ENCODE results near the gene TIMM21.

Gene TIMM21

DNA sequence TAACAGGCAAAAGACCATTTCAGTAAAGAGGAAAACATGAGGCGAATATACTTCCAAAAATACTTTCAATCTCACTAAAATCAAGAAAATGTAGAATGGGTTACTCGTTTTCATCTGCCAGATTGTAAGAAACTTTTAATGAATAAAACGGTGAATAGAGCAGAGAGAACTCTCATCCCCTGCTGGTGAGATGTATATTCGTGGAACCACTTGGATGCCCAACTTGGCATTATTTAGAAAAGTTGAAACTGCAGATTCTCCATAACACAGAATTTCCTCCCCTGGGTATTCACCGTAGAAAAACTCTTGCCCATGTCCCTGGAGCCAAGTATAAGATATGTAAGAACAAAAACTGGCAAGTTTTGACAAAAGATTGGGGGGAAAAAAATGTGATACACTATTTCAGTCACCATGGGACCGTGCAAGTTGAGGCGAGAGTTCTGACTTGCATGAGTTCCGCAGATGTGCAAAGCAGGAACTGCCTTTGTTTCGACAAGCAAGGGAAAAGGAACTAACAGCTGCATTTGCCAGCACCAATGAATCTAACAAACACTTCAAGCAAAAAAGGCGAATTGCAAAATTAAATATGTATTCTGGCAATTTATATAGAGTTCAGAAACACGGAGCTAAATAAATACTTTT lies 14.8 kb downstream of the TIMM21 start:
- TF ChIP-seq, protein P1, sequence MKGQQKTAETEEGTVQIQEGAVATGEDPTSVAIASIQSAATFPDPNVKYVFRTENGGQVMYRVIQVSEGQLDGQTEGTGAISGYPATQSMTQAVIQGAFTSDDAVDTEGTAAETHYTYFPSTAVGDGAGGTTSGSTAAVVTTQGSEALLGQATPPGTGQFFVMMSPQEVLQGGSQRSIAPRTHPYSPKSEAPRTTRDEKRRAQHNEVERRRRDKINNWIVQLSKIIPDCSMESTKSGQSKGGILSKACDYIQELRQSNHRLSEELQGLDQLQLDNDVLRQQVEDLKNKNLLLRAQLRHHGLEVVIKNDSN (IDR thresholded peaks at IDR 0.05), result no peak
- TF ChIP-seq YY1 (IDR thresholded peaks at IDR 0.05; ENCODE audit: low read depth) (no peak), EP300 (IDR thresholded peaks at IDR 0.05; ENCODE audit: borderline replicate concordance) (no peak), FOXM1 (IDR thresholded peaks at IDR 0.05; ENCODE audit: borderline replicate concordance, low read depth) (no peak), TAF1 (IDR thresholded peaks at IDR 0.05; ENCODE audit: low read depth) (no peak), NFIC (IDR thresholded peaks at IDR 0.05) (no peak), TEAD4 (IDR thresholded peaks at IDR 0.05) (no peak), TCF12 (IDR thresholded peaks at IDR 0.05; ENCODE audit: low read depth) (no peak), EGR1 (IDR thresholded peaks at IDR 0.05) (no peak), RAD21 (IDR thresholded peaks at IDR 0.05; ENCODE audit: low read depth) (no peak), CEBPB (IDR thresholded peaks at IDR 0.05) (no peak), ZBTB7A (IDR thresholded peaks at IDR 0.05; ENCODE audit: low read depth) (no peak), CREB1 (IDR thresholded peaks at IDR 0.05; ENCODE audit: low read depth) (no peak)
- TF ChIP-seq, protein P2, sequence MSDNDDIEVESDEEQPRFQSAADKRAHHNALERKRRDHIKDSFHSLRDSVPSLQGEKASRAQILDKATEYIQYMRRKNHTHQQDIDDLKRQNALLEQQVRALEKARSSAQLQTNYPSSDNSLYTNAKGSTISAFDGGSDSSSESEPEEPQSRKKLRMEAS (IDR thresholded peaks at IDR 0.05), result no peak
- TF ChIP-seq, protein P3, sequence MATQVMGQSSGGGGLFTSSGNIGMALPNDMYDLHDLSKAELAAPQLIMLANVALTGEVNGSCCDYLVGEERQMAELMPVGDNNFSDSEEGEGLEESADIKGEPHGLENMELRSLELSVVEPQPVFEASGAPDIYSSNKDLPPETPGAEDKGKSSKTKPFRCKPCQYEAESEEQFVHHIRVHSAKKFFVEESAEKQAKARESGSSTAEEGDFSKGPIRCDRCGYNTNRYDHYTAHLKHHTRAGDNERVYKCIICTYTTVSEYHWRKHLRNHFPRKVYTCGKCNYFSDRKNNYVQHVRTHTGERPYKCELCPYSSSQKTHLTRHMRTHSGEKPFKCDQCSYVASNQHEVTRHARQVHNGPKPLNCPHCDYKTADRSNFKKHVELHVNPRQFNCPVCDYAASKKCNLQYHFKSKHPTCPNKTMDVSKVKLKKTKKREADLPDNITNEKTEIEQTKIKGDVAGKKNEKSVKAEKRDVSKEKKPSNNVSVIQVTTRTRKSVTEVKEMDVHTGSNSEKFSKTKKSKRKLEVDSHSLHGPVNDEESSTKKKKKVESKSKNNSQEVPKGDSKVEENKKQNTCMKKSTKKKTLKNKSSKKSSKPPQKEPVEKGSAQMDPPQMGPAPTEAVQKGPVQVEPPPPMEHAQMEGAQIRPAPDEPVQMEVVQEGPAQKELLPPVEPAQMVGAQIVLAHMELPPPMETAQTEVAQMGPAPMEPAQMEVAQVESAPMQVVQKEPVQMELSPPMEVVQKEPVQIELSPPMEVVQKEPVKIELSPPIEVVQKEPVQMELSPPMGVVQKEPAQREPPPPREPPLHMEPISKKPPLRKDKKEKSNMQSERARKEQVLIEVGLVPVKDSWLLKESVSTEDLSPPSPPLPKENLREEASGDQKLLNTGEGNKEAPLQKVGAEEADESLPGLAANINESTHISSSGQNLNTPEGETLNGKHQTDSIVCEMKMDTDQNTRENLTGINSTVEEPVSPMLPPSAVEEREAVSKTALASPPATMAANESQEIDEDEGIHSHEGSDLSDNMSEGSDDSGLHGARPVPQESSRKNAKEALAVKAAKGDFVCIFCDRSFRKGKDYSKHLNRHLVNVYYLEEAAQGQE (IDR thresholded peaks at IDR 0.05; ENCODE audit: low read depth), result no peak

DNA sequence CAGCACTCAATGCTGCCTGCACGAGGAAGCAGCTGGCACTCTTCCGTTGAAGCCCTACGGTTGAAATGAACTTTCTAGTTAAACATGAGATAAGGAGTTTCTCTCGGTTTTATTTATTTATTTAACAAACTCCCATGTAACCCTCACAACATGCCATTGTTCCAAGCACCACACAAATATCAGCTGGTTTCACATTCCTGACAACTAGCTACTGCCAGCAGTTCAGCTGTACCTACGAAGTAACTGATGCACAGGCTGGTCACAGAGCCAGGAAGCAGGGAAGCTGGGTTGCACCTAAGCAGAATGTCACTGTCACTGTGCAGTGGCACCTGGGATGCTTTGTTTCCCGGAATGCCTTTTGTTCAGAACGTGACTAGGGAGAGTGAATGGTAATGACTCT lies 18.1 kb downstream of the TIMM21 start:
- TF ChIP-seq TAF1 (IDR thresholded peaks at IDR 0.05; ENCODE audit: low read depth) (no peak), TEAD4 (IDR thresholded peaks at IDR 0.05) (no peak), TCF12 (IDR thresholded peaks at IDR 0.05; ENCODE audit: low read depth) (no peak), EP300 (IDR thresholded peaks at IDR 0.05; ENCODE audit: borderline replicate concordance) (no peak), RAD21 (IDR thresholded peaks at IDR 0.05; ENCODE audit: low read depth) (no peak), FOXM1 (IDR thresholded peaks at IDR 0.05; ENCODE audit: borderline replicate concordance, low read depth) (no peak), CEBPB (IDR thresholded peaks at IDR 0.05) (no peak), NFIC (IDR thresholded peaks at IDR 0.05) (no peak), ZBTB7A (IDR thresholded peaks at IDR 0.05; ENCODE audit: low read depth) (no peak), EGR1 (IDR thresholded peaks at IDR 0.05) (no peak), CREB1 (IDR thresholded peaks at IDR 0.05; ENCODE audit: low read depth) (no peak), YY1 (IDR thresholded peaks at IDR 0.05; ENCODE audit: low read depth) (no peak)
- TF ChIP-seq, protein P3 (IDR thresholded peaks at IDR 0.05; ENCODE audit: low read depth), result no peak
- TF ChIP-seq, protein P2 (IDR thresholded peaks at IDR 0.05), result no peak
- TF ChIP-seq, protein P1 (IDR thresholded peaks at IDR 0.05), result no peak

DNA sequence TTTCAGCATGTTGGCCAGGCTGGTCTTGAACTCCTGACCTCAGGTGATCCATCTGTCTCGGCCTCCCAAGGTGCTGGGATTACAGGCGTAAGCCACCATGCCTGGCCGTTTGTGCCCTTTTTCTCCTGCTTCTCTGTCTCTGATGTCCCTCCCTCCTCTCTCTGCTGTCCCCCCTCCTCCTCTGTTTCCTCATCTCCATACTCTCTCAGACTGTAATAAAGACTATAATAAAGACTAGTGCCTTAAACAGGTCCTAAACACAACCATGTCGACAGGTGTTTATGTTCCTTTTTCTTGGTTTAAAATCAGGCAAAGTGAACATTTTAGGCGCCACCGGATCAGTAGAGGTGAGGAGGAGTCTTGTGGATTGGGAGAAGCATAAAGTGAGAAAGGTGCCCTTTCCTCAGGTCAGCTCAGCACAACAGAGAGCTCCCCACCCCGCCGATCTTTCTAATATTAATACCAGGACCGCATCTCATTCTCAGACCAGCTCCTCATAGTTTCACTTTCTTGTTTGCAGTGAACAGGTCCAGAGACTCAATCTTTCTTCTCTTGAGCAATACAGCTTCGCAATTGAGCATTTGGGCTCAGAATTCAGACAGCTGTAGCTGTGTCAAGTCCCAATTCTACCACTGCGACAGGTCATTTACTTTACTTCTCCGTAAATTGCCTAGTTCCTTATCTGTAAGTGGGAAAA lies 23.7 kb downstream of the TIMM21 start:
- TF ChIP-seq EGR1 (IDR thresholded peaks at IDR 0.05), result no peak
- TF ChIP-seq TCF12 (IDR thresholded peaks at IDR 0.05; ENCODE audit: low read depth), result no peak
- TF ChIP-seq RAD21 (IDR thresholded peaks at IDR 0.05; ENCODE audit: low read depth), result no peak
- no peak for TF ChIP-seq NFIC (IDR thresholded peaks at IDR 0.05)
- no peak for TF ChIP-seq YY1 (IDR thresholded peaks at IDR 0.05; ENCODE audit: low read depth)
- no peak for TF ChIP-seq ZBTB7A (IDR thresholded peaks at IDR 0.05; ENCODE audit: low read depth)
- TF ChIP-seq CREB1 (IDR thresholded peaks at IDR 0.05; ENCODE audit: low read depth), result no peak
- TF ChIP-seq TEAD4 (IDR thresholded peaks at IDR 0.05), result no peak
- TF ChIP-seq CEBPB (IDR thresholded peaks at IDR 0.05), result no peak
- TF ChIP-seq, protein P1 (IDR thresholded peaks at IDR 0.05), result no peak
- TF ChIP-seq FOXM1 (IDR thresholded peaks at IDR 0.05; ENCODE audit: borderline replicate concordance, low read depth), result no peak
- TF ChIP-seq TAF1 (IDR thresholded peaks at IDR 0.05; ENCODE audit: low read depth), result no peak
- TF ChIP-seq, protein P2 (IDR thresholded peaks at IDR 0.05), result no peak
- no peak for TF ChIP-seq EP300 (IDR thresholded peaks at IDR 0.05; ENCODE audit: borderline replicate concordance)
- TF ChIP-seq, protein P3 (IDR thresholded peaks at IDR 0.05; ENCODE audit: low read depth), result no peak
